Measurements from ENCODE around the gene PRKCB. TPM values are rescaled to one million over a fixed set of nuclear protein-coding genes. Genes with fewer than 3 reads are reported as not detected.

PRKCB gene
- total RNA-seq, 4 donors from 2014 or later = 7.0 to 88.3 (median 15.9) TPM

- Histone ChIP-seq H3K4me1 (no peaks in the 10 kb centered on the region), H3K36me3 (no peaks in the 10 kb centered on the region), H3K27ac (no peak overlapping the region), H3K27me3 (no peaks in the 10 kb centered on the region), H3K9me3 (no peaks in the 10 kb centered on the region), H3K4me3 (no peak overlapping the region)
- TF ChIP-seq POLR2A (IDR thresholded peaks at IDR 0.05) = no peak
- TF ChIP-seq, protein P1, sequence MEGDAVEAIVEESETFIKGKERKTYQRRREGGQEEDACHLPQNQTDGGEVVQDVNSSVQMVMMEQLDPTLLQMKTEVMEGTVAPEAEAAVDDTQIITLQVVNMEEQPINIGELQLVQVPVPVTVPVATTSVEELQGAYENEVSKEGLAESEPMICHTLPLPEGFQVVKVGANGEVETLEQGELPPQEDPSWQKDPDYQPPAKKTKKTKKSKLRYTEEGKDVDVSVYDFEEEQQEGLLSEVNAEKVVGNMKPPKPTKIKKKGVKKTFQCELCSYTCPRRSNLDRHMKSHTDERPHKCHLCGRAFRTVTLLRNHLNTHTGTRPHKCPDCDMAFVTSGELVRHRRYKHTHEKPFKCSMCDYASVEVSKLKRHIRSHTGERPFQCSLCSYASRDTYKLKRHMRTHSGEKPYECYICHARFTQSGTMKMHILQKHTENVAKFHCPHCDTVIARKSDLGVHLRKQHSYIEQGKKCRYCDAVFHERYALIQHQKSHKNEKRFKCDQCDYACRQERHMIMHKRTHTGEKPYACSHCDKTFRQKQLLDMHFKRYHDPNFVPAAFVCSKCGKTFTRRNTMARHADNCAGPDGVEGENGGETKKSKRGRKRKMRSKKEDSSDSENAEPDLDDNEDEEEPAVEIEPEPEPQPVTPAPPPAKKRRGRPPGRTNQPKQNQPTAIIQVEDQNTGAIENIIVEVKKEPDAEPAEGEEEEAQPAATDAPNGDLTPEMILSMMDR (IDR thresholded peaks at IDR 0.05) = no peak
- no peak for DNase-seq
These were observed 338.7 kb downstream of the PRKCB start for GRCh38 chr16:24174504-24174903.

GRCh38 chr16:24174957-24175356 lies 339.2 kb downstream of the PRKCB start:
- Histone ChIP-seq H3K27me3 (no peaks in the 10 kb centered on the region), H3K4me1 (no peaks in the 10 kb centered on the region), H3K27ac (no peak overlapping the region), H3K9me3 (no peaks in the 10 kb centered on the region), H3K4me3 (no peak overlapping the region), H3K36me3 (no peaks in the 10 kb centered on the region)
- no peak for TF ChIP-seq POLR2A (IDR thresholded peaks at IDR 0.05)
- TF ChIP-seq, protein P1 (IDR thresholded peaks at IDR 0.05) = no peak
- no peak for DNase-seq

GRCh38 chr16:24178496-24178895 lies 342.7 kb downstream of the PRKCB start:
- Histone ChIP-seq H3K36me3 (no peaks in the 10 kb centered on the region), H3K27me3 (no peaks in the 10 kb centered on the region), H3K27ac (no peak overlapping the region), H3K4me1 (no peaks in the 10 kb centered on the region), H3K4me3 (no peak overlapping the region), H3K9me3 (no peaks in the 10 kb centered on the region)
- no peak for DNase-seq
- TF ChIP-seq, protein P1 (IDR thresholded peaks at IDR 0.05) = no peak
- TF ChIP-seq POLR2A (IDR thresholded peaks at IDR 0.05) = no peak

DNA sequence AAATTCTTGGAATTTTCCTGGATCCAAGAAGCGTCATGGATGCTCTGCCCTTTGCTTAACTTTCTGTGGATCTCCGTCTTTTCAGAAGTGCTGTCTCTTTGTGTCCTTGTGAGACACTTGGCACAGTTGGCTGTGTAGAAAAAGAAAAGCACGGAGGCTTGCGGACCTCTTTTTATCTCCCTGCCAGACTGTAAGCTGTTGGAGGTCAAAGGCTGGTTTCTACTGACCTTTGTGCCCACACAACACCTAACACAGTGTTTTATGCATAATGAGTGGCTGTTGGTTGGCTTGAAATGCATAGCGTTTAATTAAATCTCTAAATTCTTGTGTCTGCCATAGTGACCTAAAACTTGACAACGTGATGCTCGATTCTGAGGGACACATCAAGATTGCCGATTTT lies 344.7 kb downstream of the PRKCB start:
- TF ChIP-seq, protein P1 (IDR thresholded peaks at IDR 0.05) = no peak
- TF ChIP-seq POLR2A (IDR thresholded peaks at IDR 0.05) = no peak
- peak in 2 of 3 donors; percentile 49 to 73 for DNase-seq
- Histone ChIP-seq H3K36me3 (no peaks in the 10 kb centered on the region), H3K27me3 (no peaks in the 10 kb centered on the region), H3K4me1 (no peaks in the 10 kb centered on the region), H3K4me3 (no peak overlapping the region), H3K9me3 (no peaks in the 10 kb centered on the region), H3K27ac (no peak overlapping the region)

DNA sequence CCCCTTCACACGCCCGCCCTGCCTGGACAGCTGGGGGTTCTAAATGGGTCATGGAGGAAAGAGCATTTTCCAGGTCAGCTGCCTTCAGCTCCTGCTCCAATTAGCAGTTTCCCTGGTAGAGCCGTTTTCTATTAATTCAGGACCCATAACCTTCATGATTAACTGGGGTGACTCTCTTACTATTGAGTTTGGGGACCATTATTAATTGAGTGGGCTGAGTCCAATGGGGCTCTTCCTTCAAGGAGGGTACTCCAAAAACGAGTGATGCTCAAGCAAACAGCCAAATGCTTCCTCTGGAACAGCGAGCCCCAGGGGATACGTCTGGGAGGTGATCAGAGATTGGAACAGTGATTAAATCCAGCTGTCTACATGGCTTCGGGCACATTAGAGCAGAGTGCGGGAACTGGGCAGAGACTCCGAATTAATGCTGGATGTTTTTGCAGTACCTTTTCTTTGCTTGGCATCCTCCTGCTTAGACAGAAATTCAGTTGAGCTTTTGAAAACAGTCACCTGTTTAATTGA lies 352.3 kb downstream of the PRKCB start:
- Histone ChIP-seq H3K4me1 (no peaks in the 10 kb centered on the region), H3K4me3 (no peak overlapping the region)
- no peak for DNase-seq

More for the DNA sequence above, 352.3 kb downstream of the PRKCB start:
- no peak overlapping the region for H3K27ac ChIP-seq
- H3K36me3 ChIP-seq = no peaks in the 10 kb centered on the region
- H3K27me3 ChIP-seq = no peaks in the 10 kb centered on the region
- no peaks in the 10 kb centered on the region for H3K9me3 ChIP-seq
- TF ChIP-seq POLR2A (IDR thresholded peaks at IDR 0.05) = no peak
- TF ChIP-seq, protein P1 (IDR thresholded peaks at IDR 0.05) = no peak
